ENCODE measurements around the gene ASPHD2. TPM values are rescaled to one million over a fixed set of nuclear protein-coding genes. Genes with fewer than 3 reads are reported as not detected.

ASPHD2 gene
- total RNA-seq, 1 experiment from 2014 or later = 0.44 TPM

DNA sequence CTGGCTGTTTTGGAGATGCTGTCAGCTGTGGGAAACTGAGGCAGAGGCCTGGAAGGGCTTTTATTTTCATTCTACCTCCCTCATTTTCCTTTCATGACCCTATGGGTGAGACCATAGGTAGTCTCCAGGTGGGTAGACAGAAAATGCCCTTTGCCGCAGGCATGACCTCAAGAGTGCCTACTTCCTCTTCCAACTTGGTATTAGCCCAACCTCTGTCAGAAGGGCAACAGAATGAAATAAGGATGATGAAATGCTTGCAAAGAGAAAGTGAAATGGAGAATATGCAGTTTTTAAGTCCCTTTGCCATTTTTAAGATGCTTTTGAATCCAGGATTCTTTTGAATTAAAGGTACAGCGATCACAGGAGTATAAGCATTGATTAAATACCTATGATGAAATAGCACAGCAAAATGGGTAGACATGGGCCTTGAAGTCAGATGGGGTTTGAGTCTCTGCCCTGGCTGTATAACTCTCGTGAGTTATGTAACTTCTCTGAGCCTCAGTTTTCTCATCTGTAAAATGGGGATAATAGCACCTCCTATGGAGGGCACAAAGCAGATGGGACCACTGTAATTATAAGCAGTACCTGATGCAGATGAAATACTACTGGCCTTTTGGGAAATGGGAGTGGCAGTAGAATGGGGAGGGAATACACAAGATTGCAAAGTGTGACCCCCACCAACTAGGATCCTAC is 3.7 kb downstream of the ASPHD2 start:
- H3K27ac ChIP-seq = no peak overlapping the region
- no peaks in the 10 kb centered on the region; the same call in 1 of the 2 replicates for H4K20me1 ChIP-seq (ENCODE audit: insufficient read depth)
- DNase-seq = no peak
- H3K4me3 ChIP-seq = no peak overlapping the region
- H3K27me3 ChIP-seq (ENCODE audit: insufficient read depth, low read depth) = peaks cover 69% of the 10 kb centered on the region
- TF ChIP-seq CTCF (conservative IDR thresholded peaks at IDR 0.05) (no peak), EZH2 (IDR thresholded peaks at IDR 0.05; ENCODE audit: low read depth) (no peak)
- intact Hi-C loops (cut with micrococcal nuclease; ENCODE audit: unreplicated experiment) = no loop called here
- H3K79me2 ChIP-seq (ENCODE audit: low read depth) = no peaks in the 10 kb centered on the region
- CTCF ChIA-PET = no interaction called here
- no TSS peak for BruUV-seq (replicated peaks)
- H3K36me3 ChIP-seq (ENCODE audit: low read depth) = no peaks in the 10 kb centered on the region
- H3K4me1 ChIP-seq (replicated peaks; ENCODE audit: insufficient read depth) = no peaks in the 10 kb centered on the region
- no peaks in the 10 kb centered on the region for H3K9me3 ChIP-seq (ENCODE audit: insufficient read depth, low read depth)
- H3F3A ChIP-seq (ENCODE audit: insufficient read depth, low read depth) = no peaks in the 10 kb centered on the region
- no peaks in the 10 kb centered on the region for H3K9me2 ChIP-seq (ENCODE audit: insufficient read depth)
- POLR2A ChIA-PET (ENCODE audit: unreplicated experiment) = no interaction called here
- H3K4me2 ChIP-seq = no peak overlapping the region
- no peak overlapping the region for H2AFZ ChIP-seq

DNA sequence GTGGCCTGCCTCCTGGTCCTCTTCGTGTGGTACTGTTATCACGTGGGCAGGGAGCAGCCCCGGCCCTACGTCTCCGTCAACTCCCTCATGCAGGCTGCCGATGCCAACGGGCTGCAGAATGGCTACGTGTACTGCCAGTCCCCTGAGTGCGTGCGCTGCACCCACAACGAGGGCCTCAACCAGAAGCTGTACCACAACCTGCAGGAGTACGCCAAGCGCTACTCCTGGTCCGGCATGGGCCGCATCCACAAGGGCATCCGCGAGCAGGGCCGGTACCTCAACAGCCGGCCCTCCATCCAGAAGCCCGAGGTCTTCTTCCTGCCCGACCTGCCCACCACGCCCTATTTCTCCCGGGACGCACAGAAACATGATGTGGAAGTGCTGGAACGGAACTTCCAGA is 4.7 kb downstream of the ASPHD2 start:
- ChIA-PET CTCF (no interaction called here), POLR2A (ENCODE audit: unreplicated experiment) (no interaction called here)
- H2AFZ ChIP-seq = no peak overlapping the region
- peaks cover 59% of the 10 kb centered on the region for H3K27me3 ChIP-seq (ENCODE audit: insufficient read depth, low read depth)
- TF ChIP-seq EZH2 (IDR thresholded peaks at IDR 0.05; ENCODE audit: low read depth) (no peak), CTCF (conservative IDR thresholded peaks at IDR 0.05) (no peak)
- H3F3A ChIP-seq (ENCODE audit: insufficient read depth, low read depth) = no peaks in the 10 kb centered on the region
- intact Hi-C loops (cut with micrococcal nuclease; ENCODE audit: unreplicated experiment) = no loop called here
- no peaks in the 10 kb centered on the region for H3K36me3 ChIP-seq (ENCODE audit: low read depth)
- H3K27ac ChIP-seq = no peak overlapping the region
- H3K79me2 ChIP-seq (ENCODE audit: low read depth) = no peaks in the 10 kb centered on the region
- no peak overlapping the region for H3K4me2 ChIP-seq
- H3K9me2 ChIP-seq (ENCODE audit: insufficient read depth) = no peaks in the 10 kb centered on the region
- no peaks in the 10 kb centered on the region for H3K9me3 ChIP-seq (ENCODE audit: insufficient read depth, low read depth)
- H3K4me1 ChIP-seq (replicated peaks; ENCODE audit: insufficient read depth) = no peaks in the 10 kb centered on the region
- DNase-seq = no peak
- BruUV-seq (replicated peaks) = no TSS peak
- H4K20me1 ChIP-seq (ENCODE audit: insufficient read depth) = no peaks in the 10 kb centered on the region; the same call in 1 of the 2 replicates
- no peak overlapping the region for H3K4me3 ChIP-seq

DNA sequence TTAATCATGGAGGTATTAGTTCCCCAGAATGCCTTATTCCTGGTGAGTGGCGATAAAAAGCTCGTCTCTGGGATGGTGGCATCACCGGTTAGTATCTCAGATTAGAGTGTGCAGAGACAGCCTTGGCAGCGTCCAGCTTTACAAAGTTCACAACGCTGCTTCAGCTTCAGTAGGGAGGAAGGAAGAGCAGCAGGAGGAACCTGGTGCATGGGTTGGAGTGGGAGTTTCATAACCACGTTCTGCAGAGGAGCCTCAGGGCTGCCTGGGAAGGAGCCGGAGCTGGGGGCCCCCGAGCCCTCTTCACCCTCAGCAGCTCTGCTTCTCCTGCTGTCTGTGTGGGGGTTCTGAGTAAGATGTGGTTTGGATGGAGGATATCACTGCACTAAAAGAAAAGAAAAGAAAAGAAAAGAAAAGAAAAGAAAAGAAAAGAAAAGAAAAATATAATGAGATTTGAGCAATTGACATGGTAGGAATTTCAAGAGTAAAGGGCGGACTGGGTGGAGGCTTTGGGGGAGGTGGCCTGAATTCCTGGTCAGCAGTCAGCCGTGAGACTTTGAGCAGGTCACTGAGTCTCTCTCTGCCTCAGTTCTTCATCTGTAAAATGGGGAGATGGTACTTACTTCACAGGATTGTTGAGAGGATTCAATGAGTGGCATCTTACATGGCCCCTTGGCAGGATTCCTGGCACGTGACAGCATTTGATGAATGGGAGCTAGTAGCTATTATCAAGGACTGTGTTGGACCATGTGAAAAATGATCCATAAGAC is 6.5 kb downstream of the ASPHD2 start:
- Histone ChIP-seq H3K27ac (no peak overlapping the region), H3K4me1 (replicated peaks; ENCODE audit: insufficient read depth) (no peaks in the 10 kb centered on the region)

More for the DNA sequence above, 6.5 kb downstream of the ASPHD2 start:
- Histone ChIP-seq H3K27me3 (ENCODE audit: insufficient read depth, low read depth) (peaks cover 49% of the 10 kb centered on the region), H3K4me2 (no peak overlapping the region), H3K9me2 (ENCODE audit: insufficient read depth) (no peaks in the 10 kb centered on the region), H3F3A (ENCODE audit: insufficient read depth, low read depth) (no peaks in the 10 kb centered on the region), H3K36me3 (ENCODE audit: low read depth) (no peaks in the 10 kb centered on the region), H4K20me1 (ENCODE audit: insufficient read depth) (no peaks in the 10 kb centered on the region; the same call in 1 of the 2 replicates), H3K79me2 (ENCODE audit: low read depth) (no peaks in the 10 kb centered on the region), H3K9me3 (ENCODE audit: insufficient read depth, low read depth) (no peaks in the 10 kb centered on the region), H3K4me3 (no peak overlapping the region), H2AFZ (no peak overlapping the region)
- CTCF ChIA-PET = no interaction called here
- intact Hi-C loops (cut with micrococcal nuclease; ENCODE audit: unreplicated experiment) = no loop called here
- no TSS peak for BruUV-seq (replicated peaks)
- TF ChIP-seq CTCF (conservative IDR thresholded peaks at IDR 0.05) (no peak), EZH2 (IDR thresholded peaks at IDR 0.05; ENCODE audit: low read depth) (no peak)
- no peak for DNase-seq
- POLR2A ChIA-PET (ENCODE audit: unreplicated experiment) = no interaction called here

All from PC-9 (cell line).